ENCODE measurements around the gene SLC4A5. TPM values are rescaled to one million over a fixed set of nuclear protein-coding genes. Genes with fewer than 3 reads are reported as not detected.

SLC4A5 gene
- 1 to 10 TPM; 2.2 to 8.7 (median 5.1) TPM for total RNA-seq

- no peak for TF ChIP-seq CTCF (IDR thresholded peaks at IDR 0.05; ENCODE audit: low read depth)
Measured at GRCh38 chr2:74343316-74343715, at the start of gene SLC4A5. Gene SLC4A5, minus strand, starts transcription at chr2:74343416. Its CDS starts 28,393 bp downstream, at chr2:74315023.

- no peak for TF ChIP-seq CTCF (IDR thresholded peaks at IDR 0.05; ENCODE audit: low read depth)
Measured at GRCh38 chr2:74392449-74392743, 49.2 kb upstream of the SLC4A5 start.

- no peak for TF ChIP-seq CTCF (IDR thresholded peaks at IDR 0.05; ENCODE audit: low read depth)
Measured at GRCh38 chr2:74391580-74392448, 48.6 kb upstream of the SLC4A5 start.

GRCh38 chr2:74391209-74391579 is 48.0 kb upstream of the SLC4A5 start:
- TF ChIP-seq CTCF (IDR thresholded peaks at IDR 0.05; ENCODE audit: low read depth): no peak

GRCh38 chr2:74390606-74391005 is 47.4 kb upstream of the SLC4A5 start:
- TF ChIP-seq CTCF (IDR thresholded peaks at IDR 0.05; ENCODE audit: low read depth): no peak

- TF ChIP-seq CTCF (IDR thresholded peaks at IDR 0.05; ENCODE audit: low read depth): no peak
Measured at GRCh38 chr2:74387346-74387745, 44.1 kb upstream of the SLC4A5 start.

GRCh38 chr2:74385396-74385795 is 42.2 kb upstream of the SLC4A5 start:
- no peak for TF ChIP-seq CTCF (IDR thresholded peaks at IDR 0.05; ENCODE audit: low read depth)
